ENCODE results near the gene GRIK4. TPM values are rescaled to one million over a fixed set of nuclear protein-coding genes. Genes with fewer than 3 reads are reported as not detected.

The GRIK4 gene
- total and polyA plus RNA-seq, 2 donors (not counting 3 experiments of a cell fraction or from before 2014, with no cell fraction given): 0.81 to 1.6 TPM

- CTCF ChIA-PET: interaction anchor here (0.7 to 2.6 kb wide), 13 partner anchors 11 to 419 kb away, joined by 3 to 43 read pairs (median 4); partner anchors contain the start of genes GRIK4 and TBCEL
- dilution Hi-C loops (cut with MboI; ENCODE audit: extremely low pct_ligation_motif_present, low sequenced_read_pairs): no loop called here
Observed at GRCh38 chr11:120929090-120929489, 417.5 kb downstream of the GRIK4 start.

More at GRCh38 chr11:120929090-120929489, 417.5 kb downstream of the GRIK4 start:
- Histone ChIP-seq H3K4me2 (ENCODE audit: insufficient read depth, low read length) (no peak overlapping the region), H3K36me3 (ENCODE audit: control insufficient read depth in 2 of 2, extremely low read depth in 1 of 2, insufficient read depth in 2 of 2, low read length in 2 of 2) (no peaks in the 10 kb centered on the region), H3K9ac (replicated peaks; ENCODE audit: extremely low read depth, insufficient read depth, low read length) (no peak overlapping the region), H3K9me1 (replicated peaks; ENCODE audit: control insufficient read depth, extremely low read depth, insufficient read depth, low read length) (no peaks in the 10 kb centered on the region), H2AFZ (ENCODE audit: low read depth, low read length) (no peak overlapping the region), H3K27me3 (ENCODE audit: control insufficient read depth in 2 of 2, insufficient read depth in 2 of 2, low read length in 2 of 2) (no peaks in the 10 kb centered on the region), H3K27ac (ENCODE audit: insufficient read depth, low read depth, low read length) (no peak overlapping the region), H3K4me3 (replicated peaks in 1 of 3; ENCODE audit: insufficient read depth in 1 of 3, low read depth in 1 of 3, low read length in 3 of 3) (no peak overlapping the region), H4K20me1 (replicated peaks; ENCODE audit: control insufficient read depth, extremely low read depth, insufficient read depth, low read length) (no peaks in the 10 kb centered on the region), H3K4me1 (ENCODE audit: control insufficient read depth, extremely low read depth, insufficient read depth, low read length) (no peaks in the 10 kb centered on the region), H3K9me3 (replicated peaks; ENCODE audit: control insufficient read depth, insufficient read depth, low read length) (no peaks in the 10 kb centered on the region), H3K79me2 (ENCODE audit: control insufficient read depth, insufficient read depth, low read length) (no peaks in the 10 kb centered on the region)
- POLR2A ChIA-PET: no interaction called here
- DNase-seq (ENCODE audit: low read depth, low spot score) (no peak), FAIRE-seq (no peak)
- no TSS peak for BruUV-seq (replicated peaks)
- TF ChIP-seq MAX (IDR thresholded peaks at IDR 0.05; ENCODE audit: insufficient read depth, insufficient read length) (no peak), POLR2AphosphoS5 (IDR thresholded peaks at IDR 0.05; ENCODE audit: insufficient read depth, low read depth, low read length) (no peak), CTCF (IDR thresholded peaks at IDR 0.05; ENCODE audit: extremely low read depth in 1 of 2, insufficient read depth in 1 of 2, low read depth in 1 of 2, low read length in 2 of 2) (no peak), EZH2 (IDR thresholded peaks at IDR 0.05; ENCODE audit: borderline replicate concordance, low read depth, low read length, severe bottlenecking) (no peak), POLR2A (IDR thresholded peaks at IDR 0.05; ENCODE audit: low read depth, low read length) (no peak), FOS (IDR thresholded peaks at IDR 0.05; ENCODE audit: borderline replicate concordance, insufficient read depth, low read length) (no peak), JUN (IDR thresholded peaks at IDR 0.05; ENCODE audit: borderline replicate concordance, insufficient read depth, insufficient read length, low read depth) (no peak), MYC (IDR thresholded peaks at IDR 0.05; ENCODE audit: low read depth, low read length) (no peak), GATA2 (IDR thresholded peaks at IDR 0.05; ENCODE audit: insufficient read depth, insufficient read length, low read depth, low read length) (no peak)
- intact Hi-C loops (cut with micrococcal nuclease): loop anchor here (1.0 to 10.0 kb wide), 3 partner anchors 174 to 418 kb away; partner anchors contain the start of gene GRIK4
